CD4-positive, alpha-beta T cell (primary cell): Measurements from ENCODE around the gene PLET1. TPM values are rescaled to one million over a fixed set of nuclear protein-coding genes. Genes with fewer than 3 reads are reported as not detected.

Experiments used
- ATAC-seq: fragments of 200-7000 bp; cut with Tn5 transposase; one replicate; pipeline ENCODE4 v1.10.0; 2022; ENCODE audit warnings: mild to moderate bottlenecking; ENCODE audit not compliant: poor library complexity
- CTCF ChIA-PET: fragments of 350-600 bp; sonication (Branson Sonifier 250); formaldehyde crosslinking; loops from one replicate; lab custom pipeline; 2021; ENCODE audit warnings: antibody characterized with exemption, inconsistent platforms; lab: Charles Lee
- POLR2A ChIA-PET: fragments of 350-600 bp; sonication (Branson Sonifier 250); formaldehyde crosslinking; loops from one replicate; lab custom pipeline; 2021; ENCODE audit warnings: antibody characterized with exemption, inconsistent platforms; lab: Charles Lee
- DNase-seq, 14 experiments: peaks; one replicate each; pipeline ENCODE4 v3.0.0-alpha.2; 2013 to 2020; ENCODE audit warnings: mixed read lengths in 2 of 14
- H3K27ac ChIP-seq, 2 donors: one replicate each; pipeline versions ENCODE4 v1.5.1 to v1.7.0; 2013; ENCODE audit warnings: low read length in 2 of 2, low read depth in 1 of 2, mild to moderate bottlenecking in 1 of 2
- H3K27me3 ChIP-seq, 2 experiments: 1 replicate in 1 of 2; 2 replicates in 1 of 2; pipeline versions ENCODE4 v1.6.1 to v1.7.0; 2013; ENCODE audit warnings: low read length in 2 of 2, control low read depth in 1 of 2, mild to moderate bottlenecking in 1 of 2, moderate library complexity in 1 of 2; ENCODE audit not compliant: insufficient read depth in 2 of 2, control insufficient read depth in 1 of 2
- H3K36me3 ChIP-seq: one replicate; pipeline ENCODE4 v1.6.1; 2013; ENCODE audit warnings: low read length, control low read depth; ENCODE audit not compliant: insufficient read depth
- H3K4me1 ChIP-seq: one replicate; pipeline ENCODE4 v1.6.1; 2013; ENCODE audit warnings: low read length, control low read depth; ENCODE audit not compliant: insufficient read depth
- H3K4me3 ChIP-seq: one replicate; pipeline ENCODE4 v1.5.1; 2013; ENCODE audit warnings: mild to moderate bottlenecking, low read length, moderate library complexity
- H3K9me3 ChIP-seq, 2 experiments: 1 replicate in 1 of 2; 2 replicates in 1 of 2; pipeline versions ENCODE4 v1.6.1 to v1.7.0; 2013; ENCODE audit warnings: low read length in 2 of 2, mild to moderate bottlenecking in 2 of 2, control low read depth in 1 of 2, moderate library complexity in 1 of 2; ENCODE audit not compliant: control insufficient read depth in 1 of 2, insufficient read depth in 1 of 2
- H3K27ac Mint-ChIP-seq: one replicate; pipeline ENCODE4 v1.8.0; 2020; ENCODE audit warnings: mixed read lengths
- H3K27me3 Mint-ChIP-seq: one replicate; pipeline ENCODE4 v1.8.0; 2021; ENCODE audit warnings: mixed read lengths
- H3K36me3 Mint-ChIP-seq: one replicate; pipeline ENCODE4 v1.8.0; 2021; ENCODE audit warnings: low read depth, mixed read lengths
- H3K4me1 Mint-ChIP-seq: one replicate; pipeline ENCODE4 v1.8.0; 2021; ENCODE audit warnings: low read depth, mixed read lengths
- H3K4me3 Mint-ChIP-seq: one replicate; pipeline ENCODE4 v1.8.0; 2020; ENCODE audit warnings: mild to moderate bottlenecking, mixed read lengths
- H3K9me3 Mint-ChIP-seq: one replicate; pipeline ENCODE4 v1.8.0; 2020; ENCODE audit warnings: mixed read lengths
- CTCF ChIP-seq: fragments of 200-600 bp; IDR thresholded peaks from one replicate; pipeline ENCODE4 v1.8.0; 2022; ENCODE audit warnings: antibody characterized with exemption, mild to moderate bottlenecking
- intact Hi-C, 2 experiments: fragments of 100-400 bp; cut with DNase I in 1 of 2; cut with micrococcal nuclease in 1 of 2; formaldehyde crosslinking; loops; one replicate each; pipeline versions ENCODE4 v1.15.1 to v1.9.0; 2023 to 2025; cut with DNase I, micrococcal nuclease
- total RNA-seq, 174 experiments: library from RNA in 2 of 174; stranded (reverse) in 2 of 174; gene quantifications; one replicate each; pipeline ENCODE4 v1.2.3 and lab custom pipeline; 2021 to 2026

Gene PLET1
- total RNA-seq, 2 experiments from 2014 or later = not detected

- H3K27ac ChIP-seq = no peak overlapping the region
- no peaks in the 10 kb centered on the region for H3K9me3 ChIP-seq
- intact Hi-C loops = no loop called here
- CTCF ChIA-PET = no interaction called here
- ATAC-seq (no peak), DNase-seq (no peak)
- no peaks in the 10 kb centered on the region for H3K27me3 ChIP-seq
- Mint-ChIP-seq H3K4me3 (no peak overlapping the region), H3K9me3 (no peaks in the 10 kb centered on the region), H3K27me3 (no peaks in the 10 kb centered on the region), H3K36me3 (no peaks in the 10 kb centered on the region), H3K4me1 (peaks cover 16% of the 10 kb centered on the region), H3K27ac (no peak overlapping the region)
- peaks cover 2% of the 10 kb centered on the region for H3K4me1 ChIP-seq
- no peak for TF ChIP-seq CTCF
- POLR2A ChIA-PET = no interaction called here
- no peak overlapping the region for H3K4me3 ChIP-seq
- no peaks in the 10 kb centered on the region for H3K36me3 ChIP-seq
Observed at GRCh38 chr11:112303616-112304015, 43.0 kb upstream of the PLET1 start.

DNA sequence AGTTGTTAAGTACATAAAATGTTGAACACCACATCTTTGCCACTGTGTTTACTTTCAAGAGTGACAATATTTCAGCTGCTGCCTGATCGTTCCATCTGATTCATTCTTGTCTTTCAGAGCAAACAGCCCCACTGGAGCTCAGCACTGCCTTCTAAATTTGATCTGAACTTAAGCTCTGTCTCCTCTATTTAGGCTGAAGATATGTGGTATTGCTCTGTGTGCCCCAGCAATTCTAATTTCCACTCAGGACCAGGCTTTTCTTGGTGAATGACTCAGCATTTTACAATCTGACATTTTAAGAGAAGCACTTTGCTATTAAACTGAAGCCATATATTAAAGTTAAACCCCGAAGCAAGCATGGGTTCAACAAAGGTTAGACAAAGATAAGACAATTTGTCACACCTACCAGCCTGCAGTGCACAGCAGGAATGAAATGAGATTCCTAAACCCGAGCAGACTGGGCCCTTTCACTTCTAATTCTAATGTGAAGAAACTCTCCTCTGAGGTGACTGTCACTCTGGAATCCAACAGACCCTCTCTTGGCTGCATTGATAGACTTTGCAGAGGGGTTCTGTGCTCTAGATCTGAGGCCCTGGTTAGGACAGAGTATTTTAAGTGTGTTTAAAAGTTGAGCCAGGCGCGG lies 41.7 kb upstream of the PLET1 start:
- Histone ChIP-seq H3K27me3 (no peaks in the 10 kb centered on the region), H3K4me1 (peaks cover 15% of the 10 kb centered on the region), H3K4me3 (no peak overlapping the region), H3K27ac (no peak overlapping the region), H3K9me3 (no peaks in the 10 kb centered on the region), H3K36me3 (no peaks in the 10 kb centered on the region)
- ATAC-seq (no peak), DNase-seq (no peak)
- Mint-ChIP-seq H3K36me3 (no peaks in the 10 kb centered on the region), H3K4me3 (no peak overlapping the region), H3K27me3 (no peaks in the 10 kb centered on the region), H3K27ac (no peak overlapping the region), H3K4me1 (peaks cover 27% of the 10 kb centered on the region), H3K9me3 (no peaks in the 10 kb centered on the region)
- TF ChIP-seq CTCF = no peak
- intact Hi-C loops = no loop called here
- POLR2A ChIA-PET = no interaction called here
- CTCF ChIA-PET = no interaction called here

DNA sequence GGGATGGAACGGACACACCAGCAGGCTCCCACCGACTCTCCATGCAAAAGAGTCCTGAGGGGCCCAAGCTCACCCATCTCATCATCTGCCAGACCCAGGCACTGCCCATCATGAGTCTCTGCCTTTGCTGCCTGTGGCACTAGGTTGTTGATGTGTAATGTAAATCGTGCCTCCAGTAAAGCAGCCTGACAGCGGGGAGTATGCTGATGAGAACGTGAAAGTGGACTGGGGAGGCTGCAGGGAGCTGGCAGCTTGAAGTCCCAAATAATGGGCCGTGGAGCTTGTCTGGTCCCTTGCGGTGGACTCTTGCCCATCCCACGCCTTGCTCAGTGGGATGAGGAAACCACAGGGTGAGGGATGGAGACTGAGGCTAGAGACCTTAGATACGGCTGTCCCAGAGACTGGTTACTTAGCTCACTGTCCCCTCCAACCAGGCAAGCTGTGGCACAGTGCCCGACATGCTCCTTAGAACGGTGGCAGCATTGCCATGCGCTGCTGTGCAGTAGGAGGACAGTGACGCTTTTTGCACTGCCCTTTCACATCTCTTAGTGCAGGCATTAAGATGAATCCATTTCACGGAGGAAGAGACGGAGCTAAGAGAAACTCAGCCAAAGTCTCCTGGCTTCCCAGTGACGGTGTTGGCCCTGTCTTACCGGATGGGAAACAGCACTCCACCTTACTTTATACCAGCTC lies 39.6 kb upstream of the PLET1 start:
- H3K4me3 Mint-ChIP-seq = no peak overlapping the region
- DNase-seq = no peak
- H3K4me1 Mint-ChIP-seq = peaks cover 46% of the 10 kb centered on the region
- ChIA-PET POLR2A (no interaction called here), CTCF (no interaction called here)
- H3K9me3 ChIP-seq = no peaks in the 10 kb centered on the region
- H3K27ac ChIP-seq = no peak overlapping the region
- no peaks in the 10 kb centered on the region for H3K27me3 ChIP-seq
- H3K27ac Mint-ChIP-seq = no peak overlapping the region
- H3K27me3 Mint-ChIP-seq = no peaks in the 10 kb centered on the region
- H3K9me3 Mint-ChIP-seq = no peaks in the 10 kb centered on the region
- peaks cover 28% of the 10 kb centered on the region for H3K4me1 ChIP-seq
- intact Hi-C loops = no loop called here
- H3K36me3 ChIP-seq = no peaks in the 10 kb centered on the region
- no peak overlapping the region for H3K4me3 ChIP-seq
- H3K36me3 Mint-ChIP-seq = no peaks in the 10 kb centered on the region
- no peak for ATAC-seq
- no peak for TF ChIP-seq CTCF
